ENCODE results near the gene CAPN8.

DNA sequence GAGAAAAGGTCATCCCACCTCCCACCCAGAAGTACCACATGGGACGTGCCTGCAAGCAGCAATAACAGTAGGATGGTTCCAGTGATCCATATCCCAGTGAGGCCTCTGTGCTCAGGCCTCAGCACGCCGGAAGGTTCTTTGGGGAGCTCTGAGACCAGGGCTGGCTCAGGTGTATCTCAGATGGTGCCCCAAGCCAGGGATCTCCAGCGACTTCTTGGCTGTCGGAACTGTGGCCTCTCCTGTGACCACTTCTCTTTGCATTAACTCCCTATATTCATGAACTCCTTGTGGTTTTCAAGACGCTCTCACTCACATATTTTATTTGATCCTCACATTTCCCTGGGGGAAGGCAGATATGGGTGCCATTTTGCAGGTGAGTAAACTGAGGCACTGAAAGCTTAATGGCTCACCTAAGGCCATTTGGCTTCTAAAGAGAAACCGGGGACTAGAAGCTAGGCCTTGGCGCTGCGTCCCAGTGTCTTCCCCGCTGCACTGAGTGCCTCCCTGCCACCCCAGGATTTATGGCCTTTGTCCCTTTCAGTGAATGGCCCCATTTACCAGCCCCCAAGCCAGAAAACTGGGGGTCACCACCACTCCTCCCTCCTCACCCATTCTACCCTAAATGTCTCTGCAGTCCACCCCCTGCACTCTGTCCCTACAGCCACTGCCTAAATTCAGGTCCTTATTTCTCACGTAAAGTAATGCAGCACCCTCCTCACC, 170.4 kb downstream of the CAPN8 start:
- no peak for TF ChIP-seq CTCF (IDR thresholded peaks at IDR 0.05)
- TF ChIP-seq EZH2 (IDR thresholded peaks at IDR 0.05; ENCODE audit: borderline replicate concordance, insufficient read depth, low read depth, low read length, poor library complexity, severe bottlenecking): no peak

All from B cell (primary cell).